NCI-H69 (cell line): ENCODE results near the gene KRTAP3-3.

Experiments used
- DNase-seq: peaks from one replicate; lab custom pipeline; 2025; lab: John Stamatoyannopoulos, UW

KRTAP3-3 gene

GRCh38 chr17:40958086-40958953, 35.6 kb downstream of the KRTAP3-3 start:
- no peak for DNase-seq

DNA sequence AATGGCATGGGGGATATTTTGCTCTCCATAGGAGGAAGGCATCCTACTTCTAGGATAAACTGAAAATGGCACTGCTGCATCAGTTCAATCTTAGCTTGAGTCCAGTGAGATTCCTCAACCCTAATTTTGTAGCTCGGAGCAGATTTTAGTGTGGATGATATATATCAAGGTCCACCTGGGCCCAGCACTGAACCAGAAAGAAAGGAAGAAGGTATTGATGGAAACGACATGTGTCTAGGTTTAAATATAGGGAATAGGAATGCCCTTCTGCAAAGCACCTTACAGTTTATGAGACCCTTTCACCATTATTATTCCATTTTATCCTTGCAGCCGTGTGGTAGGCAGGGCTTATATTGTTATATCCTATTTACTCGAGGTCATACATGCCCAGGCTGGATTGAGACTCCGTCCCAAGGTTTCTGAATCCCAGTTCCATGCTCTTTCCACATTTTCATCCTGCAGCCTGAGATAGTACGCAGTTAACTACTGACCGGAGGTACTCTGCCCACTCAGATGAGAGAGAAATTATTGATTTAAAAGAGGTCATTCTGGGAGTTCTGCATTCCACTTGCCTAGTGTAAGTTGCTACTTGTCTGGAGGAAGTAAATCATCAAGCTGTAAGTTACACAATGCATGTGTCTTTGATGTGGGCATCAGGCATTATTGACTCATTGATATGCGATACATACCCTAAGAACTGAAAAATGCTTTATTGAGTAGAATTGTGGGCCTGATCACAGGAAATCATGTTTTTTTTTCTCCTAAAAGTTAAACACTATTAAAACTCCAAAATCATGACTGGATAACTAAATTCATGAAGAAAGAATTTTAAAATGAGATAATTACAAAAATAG, 37.3 kb downstream of the KRTAP3-3 start:
- no peak for DNase-seq

DNA sequence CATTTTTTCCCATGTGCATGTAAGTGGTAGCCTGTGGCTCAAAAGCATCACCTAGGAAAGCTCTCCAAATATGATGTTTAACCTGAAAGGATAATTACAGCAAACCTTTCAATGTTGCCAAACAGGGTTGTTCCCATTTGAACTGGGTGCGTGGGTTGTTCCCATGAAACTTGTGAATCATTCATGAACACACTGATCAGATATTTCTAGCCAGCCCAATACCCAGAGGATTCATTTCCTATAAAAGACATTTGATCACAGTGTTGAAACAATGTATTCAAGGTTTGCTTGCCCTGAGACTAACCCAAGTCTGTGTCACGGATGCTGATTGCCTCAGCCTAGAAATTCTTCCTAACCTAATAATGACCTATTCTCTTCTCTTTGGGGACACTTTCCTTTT, 40.1 kb downstream of the KRTAP3-3 start:
- DNase-seq: no peak

DNA sequence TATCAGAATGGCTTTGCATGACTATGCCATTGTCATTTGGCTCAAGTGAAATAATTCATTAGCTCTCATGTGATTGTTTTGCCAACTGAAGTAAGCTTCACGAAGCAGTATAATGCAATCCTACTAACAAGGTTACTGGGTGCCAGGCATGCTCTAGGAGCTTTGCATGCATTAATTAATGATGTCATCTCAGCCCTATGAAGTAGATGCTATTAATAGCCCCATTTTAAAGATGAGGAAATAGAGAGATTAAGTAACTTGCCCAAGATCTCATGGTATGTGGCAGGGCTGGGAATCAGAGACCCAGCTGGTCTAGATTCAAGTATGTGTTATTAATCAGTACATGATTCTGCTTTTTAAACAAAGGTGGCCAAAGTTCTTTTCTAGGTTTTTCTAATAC, 41.3 kb downstream of the KRTAP3-3 start:
- DNase-seq: no peak

DNA sequence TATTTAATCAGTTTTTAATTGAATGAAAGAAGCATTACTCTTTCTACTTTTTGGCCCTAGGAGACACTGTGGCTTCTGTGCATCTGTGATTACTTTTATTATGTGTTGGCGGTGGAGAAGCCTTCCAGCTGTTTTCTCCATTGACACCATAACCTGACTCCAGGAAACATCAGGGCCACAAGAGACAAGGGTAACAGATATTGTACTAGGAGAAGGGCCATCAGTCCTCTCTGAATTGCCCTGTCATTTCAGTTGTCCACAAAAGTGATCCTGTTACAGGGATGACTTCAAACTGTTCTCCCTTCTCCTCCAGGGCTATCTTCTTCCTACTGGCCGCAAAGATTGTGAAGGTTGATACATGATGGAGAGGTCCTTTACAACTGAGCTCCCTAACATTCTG, 41.8 kb downstream of the KRTAP3-3 start:
- no peak for DNase-seq

GRCh38 chr17:40951011-40951622, 42.8 kb downstream of the KRTAP3-3 start:
- DNase-seq: no peak

DNA sequence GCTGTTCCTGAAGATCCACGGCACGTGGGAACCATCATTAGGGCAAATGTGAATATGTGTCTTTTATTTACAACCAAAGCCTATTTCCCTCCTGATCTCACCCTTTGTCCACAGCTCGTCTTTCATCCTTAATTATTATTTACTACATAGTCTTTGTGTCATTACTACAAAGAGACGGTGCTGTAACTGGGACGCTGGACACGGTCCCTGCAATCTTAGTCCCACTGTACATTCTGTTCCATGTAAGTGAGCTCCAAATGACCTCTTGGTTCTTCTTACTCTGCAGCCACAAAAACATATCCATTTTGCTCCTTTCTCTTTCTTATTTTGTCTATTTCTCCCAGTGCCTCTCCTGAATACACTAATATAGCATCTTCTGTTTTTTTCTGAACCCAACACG, 43.8 kb downstream of the KRTAP3-3 start:
- peak; percentile 85 for DNase-seq

DNA sequence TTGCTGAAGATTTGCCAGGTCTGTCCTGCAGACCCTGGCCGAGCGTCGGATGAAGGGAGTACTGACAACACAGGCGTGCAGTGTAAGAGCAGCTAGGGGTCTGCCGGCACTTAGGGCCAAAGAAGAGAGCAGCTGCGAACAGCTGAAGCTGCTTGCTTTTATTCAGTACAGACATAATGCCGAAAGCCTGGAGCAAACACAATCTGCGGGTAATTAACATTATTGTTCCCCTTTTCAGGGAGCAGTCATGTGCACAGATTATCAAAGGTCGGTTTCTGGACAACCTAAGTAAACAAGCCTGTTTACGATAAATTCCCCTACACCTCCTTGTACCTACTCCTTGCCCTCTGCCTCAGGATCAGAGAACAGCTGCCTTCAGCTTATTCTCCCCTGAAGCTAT, 44.5 kb downstream of the KRTAP3-3 start:
- DNase-seq: peak; percentile 81

DNA sequence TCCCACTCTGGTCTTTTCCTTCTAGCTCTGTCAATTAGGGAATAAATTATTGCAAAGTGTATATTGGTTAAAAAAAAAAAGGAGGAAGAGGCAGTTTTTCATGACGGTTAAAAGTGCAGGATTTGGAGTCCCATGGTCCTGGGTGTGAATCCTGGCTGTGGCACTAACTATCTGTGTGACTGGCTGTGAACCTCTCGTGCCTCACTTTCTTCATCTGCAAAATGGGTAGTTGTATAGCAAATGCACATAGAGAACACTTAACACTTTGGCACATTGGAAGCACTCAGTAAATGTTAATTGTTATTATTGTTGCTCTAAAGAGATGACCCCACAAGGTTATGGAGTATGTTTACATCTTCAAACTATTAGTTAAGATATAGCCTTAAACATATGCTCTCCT, 46.0 kb downstream of the KRTAP3-3 start:
- no peak for DNase-seq

- no peak for DNase-seq
These were observed 48.5 kb downstream of the KRTAP3-3 start for GRCh38 chr17:40945414-40945813.

DNA sequence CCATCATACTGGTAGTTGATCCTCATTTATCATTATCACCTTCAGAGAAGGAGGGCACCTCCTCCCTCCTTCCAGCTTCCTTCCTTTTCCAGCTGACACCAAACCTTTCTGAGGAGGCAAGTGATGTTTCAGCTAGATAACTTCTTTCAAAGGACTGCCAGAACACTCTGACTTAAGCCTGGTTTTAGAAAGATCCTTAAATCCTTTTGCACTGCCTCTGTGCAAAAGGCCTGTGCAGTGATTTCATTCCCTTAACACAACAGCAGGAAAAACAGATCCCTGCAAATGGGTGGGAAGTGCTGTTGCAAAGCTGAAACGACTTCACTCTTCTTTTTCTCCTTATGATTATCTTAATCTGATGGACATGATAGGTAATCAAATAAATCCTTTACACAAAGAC, 49.4 kb downstream of the KRTAP3-3 start:
- DNase-seq: no peak
